GM10266 (cell line): ENCODE data around the gene PAOX.
A peak's percentile ranks its signal among the peaks of the same experiment; 100 is the strongest.
"Not testable (repeated sequence)": the region's sequence is repeated elsewhere in the genome, so short reads cannot be mapped to it uniquely, and the experiment has no call there.

Experiments
- DNase-seq: peaks from one replicate; pipeline ENCODE4 v3.0.0; 2012; ENCODE audit errors: extremely low spot score
- TF ChIP-seq, protein P1 (sequence below): IDR thresholded peaks from 2 replicates; pipeline ENCODE4 v1.5.1; 2012; ENCODE audit warnings: mild to moderate bottlenecking, low read depth; ENCODE audit not compliant: control insufficient read depth, insufficient read depth; ENCODE audit errors: missing control alignments

PAOX gene

DNA sequence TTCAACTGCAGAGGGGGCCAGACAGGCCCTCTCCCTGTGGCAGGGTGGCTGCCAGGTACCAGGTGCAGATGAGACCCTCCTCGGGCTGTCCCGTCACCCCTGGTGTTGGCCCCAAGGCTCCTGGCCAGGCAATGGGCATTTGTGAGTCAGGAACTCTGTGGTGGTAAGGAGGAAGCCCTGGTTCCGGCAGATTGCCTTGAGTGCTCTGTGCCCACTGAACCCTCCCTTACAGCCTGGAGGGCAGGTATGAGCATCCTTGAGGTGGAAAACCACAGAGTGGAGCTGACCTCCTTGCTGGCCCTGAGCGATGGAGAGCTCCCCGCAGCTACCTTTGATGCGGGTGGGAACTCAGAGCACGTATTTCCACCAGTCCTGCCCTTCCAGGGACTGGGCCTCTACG lies 2.0 kb downstream of the PAOX start:
- TF ChIP-seq, protein P1, sequence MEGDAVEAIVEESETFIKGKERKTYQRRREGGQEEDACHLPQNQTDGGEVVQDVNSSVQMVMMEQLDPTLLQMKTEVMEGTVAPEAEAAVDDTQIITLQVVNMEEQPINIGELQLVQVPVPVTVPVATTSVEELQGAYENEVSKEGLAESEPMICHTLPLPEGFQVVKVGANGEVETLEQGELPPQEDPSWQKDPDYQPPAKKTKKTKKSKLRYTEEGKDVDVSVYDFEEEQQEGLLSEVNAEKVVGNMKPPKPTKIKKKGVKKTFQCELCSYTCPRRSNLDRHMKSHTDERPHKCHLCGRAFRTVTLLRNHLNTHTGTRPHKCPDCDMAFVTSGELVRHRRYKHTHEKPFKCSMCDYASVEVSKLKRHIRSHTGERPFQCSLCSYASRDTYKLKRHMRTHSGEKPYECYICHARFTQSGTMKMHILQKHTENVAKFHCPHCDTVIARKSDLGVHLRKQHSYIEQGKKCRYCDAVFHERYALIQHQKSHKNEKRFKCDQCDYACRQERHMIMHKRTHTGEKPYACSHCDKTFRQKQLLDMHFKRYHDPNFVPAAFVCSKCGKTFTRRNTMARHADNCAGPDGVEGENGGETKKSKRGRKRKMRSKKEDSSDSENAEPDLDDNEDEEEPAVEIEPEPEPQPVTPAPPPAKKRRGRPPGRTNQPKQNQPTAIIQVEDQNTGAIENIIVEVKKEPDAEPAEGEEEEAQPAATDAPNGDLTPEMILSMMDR, result no peak
- no peak for DNase-seq

DNA sequence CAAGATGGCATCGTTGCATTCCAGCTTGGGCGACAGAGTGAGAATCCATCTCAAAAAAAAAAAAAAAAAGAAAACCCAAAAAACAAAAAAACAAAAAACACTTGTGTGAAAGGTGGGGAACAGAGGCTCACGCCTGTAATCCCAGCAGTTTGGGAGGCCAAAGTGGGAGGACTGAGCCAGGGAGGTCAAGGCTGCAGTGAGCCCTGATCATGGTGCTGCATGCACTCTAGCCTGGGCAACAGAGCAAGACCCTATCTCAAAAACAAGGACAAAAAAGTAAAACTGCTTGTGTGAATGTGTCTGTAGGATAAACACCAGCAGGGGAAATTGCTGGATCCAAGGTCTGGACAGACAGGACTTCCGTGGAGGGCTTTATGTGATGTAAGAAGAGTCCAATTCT lies 4.5 kb downstream of the PAOX start:
- DNase-seq, result no peak
- TF ChIP-seq, protein P1, result no peak

DNA sequence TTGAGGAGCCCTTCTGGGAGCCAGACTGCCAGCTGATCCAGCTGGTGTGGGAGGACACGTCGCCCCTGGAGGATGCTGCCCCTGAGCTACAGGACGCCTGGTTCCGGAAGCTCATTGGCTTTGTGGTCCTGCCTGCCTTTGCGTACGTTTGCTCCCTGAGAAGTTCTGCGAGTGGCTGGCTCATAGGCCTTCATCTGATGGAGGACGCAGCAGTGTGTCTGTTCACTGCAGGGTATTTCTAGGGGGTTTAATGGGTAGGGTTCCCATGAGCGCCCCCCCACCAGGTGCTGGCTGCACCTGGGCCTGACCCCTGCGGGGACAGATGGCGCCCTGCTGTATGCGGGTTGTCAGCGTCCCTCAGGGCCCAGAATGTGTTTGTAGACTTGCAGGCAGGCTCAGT lies 5.0 kb downstream of the PAOX start:
- no peak for DNase-seq
- TF ChIP-seq, protein P1, result no peak

DNA sequence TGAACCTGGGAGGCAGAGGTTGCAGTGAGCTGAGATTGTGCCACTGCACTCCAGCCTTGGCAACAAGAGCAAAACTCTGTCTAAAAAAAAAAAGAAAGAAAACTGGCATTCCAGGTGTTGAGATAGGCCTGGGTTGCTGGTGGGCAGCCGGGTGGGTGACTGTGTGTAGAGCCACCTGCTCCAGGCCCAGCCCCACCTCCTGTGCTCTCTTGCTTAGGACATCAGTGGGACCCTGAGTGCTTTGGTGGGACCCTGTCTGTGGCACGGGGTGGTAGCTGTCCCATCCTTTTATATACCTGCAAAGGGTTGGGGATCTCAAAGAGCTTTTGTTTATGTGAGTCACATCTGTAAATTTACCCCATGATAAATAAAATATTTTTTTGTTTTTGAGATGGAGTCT lies 6.2 kb downstream of the PAOX start:
- no peak for DNase-seq
- TF ChIP-seq, protein P1, result no peak

DNA sequence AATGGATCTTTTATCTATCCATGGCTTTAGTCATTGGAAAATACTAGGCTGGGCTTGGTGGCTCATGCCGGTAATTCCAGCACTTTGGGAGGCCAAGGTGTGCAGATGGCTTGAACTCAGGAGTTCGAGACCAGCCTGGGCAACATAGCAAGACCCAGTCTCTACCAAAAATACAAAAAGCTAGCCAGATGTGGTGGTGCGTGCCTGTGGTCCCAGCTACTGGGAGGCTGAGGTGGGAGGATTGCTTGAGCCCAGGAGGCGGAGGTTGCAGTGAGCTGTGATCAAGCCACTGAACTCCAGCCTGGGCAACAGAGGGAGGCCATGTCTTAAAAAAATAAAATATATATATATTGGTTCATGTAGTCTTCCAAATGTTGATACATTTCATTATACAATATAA lies 7.9 kb downstream of the PAOX start:
- not testable (repeated sequence) for DNase-seq

DNA sequence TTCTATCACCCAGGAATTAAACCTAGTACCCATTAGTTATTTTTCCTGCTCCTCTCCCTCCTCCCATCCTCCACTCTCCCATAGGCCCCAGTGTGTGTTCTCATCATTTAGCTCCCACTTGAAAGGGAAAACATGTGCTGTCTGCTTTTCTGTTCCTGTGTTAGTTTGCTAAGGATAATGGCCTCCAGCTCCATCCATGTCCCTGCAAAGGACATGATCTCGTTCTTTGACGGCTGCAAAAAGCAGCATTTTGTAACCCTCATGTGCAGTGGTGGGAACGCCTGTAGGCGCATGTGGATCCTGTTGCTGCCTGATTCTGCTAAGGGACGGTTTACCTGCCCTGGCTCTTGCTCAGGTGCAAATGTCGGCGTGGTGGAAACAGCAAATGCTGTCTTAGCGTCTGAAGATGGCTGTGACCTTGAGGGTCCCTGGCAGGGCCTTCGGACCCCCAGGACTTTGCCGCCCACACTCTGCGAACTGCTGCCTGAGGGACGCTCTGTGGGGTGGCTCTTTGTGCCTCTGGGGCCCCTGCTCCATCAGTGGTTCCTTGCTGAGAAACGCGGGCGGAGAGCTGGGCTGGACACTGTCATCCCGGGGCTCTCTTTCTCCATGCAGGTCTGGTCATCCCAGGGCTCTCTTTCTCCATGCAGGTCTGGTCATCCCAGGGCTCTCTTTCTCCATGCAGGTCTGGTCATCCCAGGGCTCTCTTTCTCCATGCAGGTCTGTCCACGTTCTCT lies 9.3 kb downstream of the PAOX start:
- TF ChIP-seq, protein P1, result no peak
- DNase-seq, result no peak

DNA sequence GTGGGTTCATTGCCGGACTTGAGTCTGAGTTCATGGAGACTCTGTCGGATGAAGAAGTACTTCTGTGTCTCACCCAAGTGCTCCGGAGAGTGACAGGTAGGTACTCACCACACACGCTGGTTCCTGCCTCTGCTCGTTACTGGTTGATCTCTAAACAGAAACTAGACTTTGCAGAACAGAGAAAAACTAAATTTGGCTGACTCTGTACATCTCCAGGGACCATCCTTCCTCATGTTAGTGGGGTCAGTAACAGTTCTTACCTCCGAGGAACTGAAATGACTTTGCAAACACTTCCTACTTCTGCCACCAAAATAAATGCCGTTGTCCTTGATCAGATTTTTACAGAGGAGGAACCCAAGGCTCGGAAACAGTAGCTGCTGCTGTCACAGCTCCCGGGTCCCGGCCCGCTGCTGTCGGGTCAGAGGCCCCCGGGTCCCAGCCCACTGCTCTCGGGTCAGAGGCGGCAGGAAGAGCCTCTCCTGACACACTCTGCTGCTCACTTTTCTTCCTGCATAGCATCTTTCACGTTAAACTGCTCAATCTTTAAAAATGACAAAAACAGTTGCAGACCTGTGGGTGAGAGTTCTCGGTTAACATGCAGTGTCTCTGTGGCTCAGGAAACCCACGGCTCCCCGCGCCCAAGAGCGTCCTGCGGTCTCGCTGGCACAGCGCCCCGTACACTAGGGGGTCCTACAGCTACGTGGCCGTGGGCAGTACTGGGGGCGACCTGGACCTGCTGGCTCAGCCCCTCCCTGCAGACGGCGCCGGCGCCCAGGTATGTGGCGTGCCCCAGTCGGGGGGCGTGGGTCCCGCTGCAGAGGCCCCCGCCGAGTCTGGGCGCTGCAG lies 10.1 kb downstream of the PAOX start:
- TF ChIP-seq, protein P1, result peak; percentile 5
- DNase-seq, result peak; percentile 87
